MM.1S (cell line): ENCODE data around the gene RPS2.

Source experiments
- EZH2 ChIP-seq: fragments of 300-600 bp; sonication (generic); optimal IDR thresholded peaks from 2 replicates; pipeline ENCODE3; 2017; ENCODE audit warnings: low read depth, mild to moderate bottlenecking, antibody characterized with exemption, low read length, mixed read lengths
- EZH2phosphoT487 ChIP-seq: fragments of 300-600 bp; sonication (generic); IDR thresholded peaks from 2 replicates; pipeline ENCODE4 v1.6.1; 2018; ENCODE audit warnings: antibody characterized with exemption, low read length
- TF ChIP-seq, protein P1 (sequence below): fragments of 300-600 bp; sonication (generic); IDR thresholded peaks from 2 replicates; pipeline ENCODE4 v1.5.1; 2016; ENCODE audit warnings: antibody characterized with exemption, low read length, mixed read lengths

- TF ChIP-seq EZH2phosphoT487: no peak
- TF ChIP-seq, protein P1, sequence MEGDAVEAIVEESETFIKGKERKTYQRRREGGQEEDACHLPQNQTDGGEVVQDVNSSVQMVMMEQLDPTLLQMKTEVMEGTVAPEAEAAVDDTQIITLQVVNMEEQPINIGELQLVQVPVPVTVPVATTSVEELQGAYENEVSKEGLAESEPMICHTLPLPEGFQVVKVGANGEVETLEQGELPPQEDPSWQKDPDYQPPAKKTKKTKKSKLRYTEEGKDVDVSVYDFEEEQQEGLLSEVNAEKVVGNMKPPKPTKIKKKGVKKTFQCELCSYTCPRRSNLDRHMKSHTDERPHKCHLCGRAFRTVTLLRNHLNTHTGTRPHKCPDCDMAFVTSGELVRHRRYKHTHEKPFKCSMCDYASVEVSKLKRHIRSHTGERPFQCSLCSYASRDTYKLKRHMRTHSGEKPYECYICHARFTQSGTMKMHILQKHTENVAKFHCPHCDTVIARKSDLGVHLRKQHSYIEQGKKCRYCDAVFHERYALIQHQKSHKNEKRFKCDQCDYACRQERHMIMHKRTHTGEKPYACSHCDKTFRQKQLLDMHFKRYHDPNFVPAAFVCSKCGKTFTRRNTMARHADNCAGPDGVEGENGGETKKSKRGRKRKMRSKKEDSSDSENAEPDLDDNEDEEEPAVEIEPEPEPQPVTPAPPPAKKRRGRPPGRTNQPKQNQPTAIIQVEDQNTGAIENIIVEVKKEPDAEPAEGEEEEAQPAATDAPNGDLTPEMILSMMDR: no peak
- no peak for TF ChIP-seq EZH2
These were observed 26.3 kb downstream of the RPS2 start for GRCh38 chr16:1938316-1938715.
